Colonic mucosa (tissue), 4 donors: ENCODE results near the gene PDCD1LG2. TPM values are rescaled to one million over a fixed set of nuclear protein-coding genes. Genes with fewer than 3 reads are reported as not detected.
"Not testable (repeated sequence)": the region's sequence is repeated elsewhere in the genome, so short reads cannot be mapped to it uniquely, and the experiment has no call there.

Source experiments
- DNase-seq: peaks from one replicate; pipeline ENCODE4 v3.0.0-alpha.2; 2020
- H3K27ac ChIP-seq: fragments of 200-600 bp; one replicate; pipeline ENCODE4 v1.8.0; 2021
- H3K27me3 ChIP-seq: fragments of 200-600 bp; one replicate; pipeline ENCODE4 v1.8.0; 2021
- H3K36me3 ChIP-seq: fragments of 200-600 bp; one replicate; pipeline ENCODE4 v1.8.0; 2021
- H3K4me1 ChIP-seq: fragments of 200-600 bp; one replicate; pipeline ENCODE4 v1.8.0; 2021; ENCODE audit warnings: mild to moderate bottlenecking
- H3K4me3 ChIP-seq: fragments of 200-600 bp; one replicate; pipeline ENCODE4 v1.8.0; 2021
- H3K9ac ChIP-seq, 2 donors: one replicate each; pipeline ENCODE4 v1.7.0; 2013; ENCODE audit warnings: control low read depth in 2 of 2, low read depth in 2 of 2, low read length in 2 of 2
- H3K9me3 ChIP-seq: fragments of 200-600 bp; one replicate; pipeline ENCODE4 v1.8.0; 2021
- CTCF ChIP-seq: fragments of 200-600 bp; IDR thresholded peaks from one replicate; pipeline ENCODE4 v1.8.0; 2022; ENCODE audit warnings: antibody characterized with exemption, mild to moderate bottlenecking
- intact Hi-C: fragments of 100-400 bp; cut with DNase I; formaldehyde crosslinking; loops from one replicate; pipeline ENCODE4 v1.14.1; 2022
- total RNA-seq, 2 donors: library from RNA; stranded (reverse); fragmentation: NEBNext Ultra II Directional in 1 of 2; extraction: Animal tissue kit (Norgen Biotek cat#: 25700) in 1 of 2; gene quantifications; one replicate each; pipeline ENCODE4 v1.2.1, GENCODE V29; 2021
- donor health status: healthy.
- donor health status: DM: no; HTN: no; CAD: no.
- donor health status: DM: no; HTN: no; CAD: no.

Gene PDCD1LG2
- total RNA-seq, 2 donors from 2014 or later, result 0.15 to 1.0 TPM

GRCh38 chr9:5470816-5471215 is 39.5 kb upstream of the PDCD1LG2 start:
- Histone ChIP-seq H3K27me3 (no peaks in the 10 kb centered on the region), H3K4me1 (no peaks in the 10 kb centered on the region), H3K36me3 (no peaks in the 10 kb centered on the region), H3K4me3 (no peak overlapping the region), H3K9ac (no peak overlapping the region), H3K9me3 (no peaks in the 10 kb centered on the region), H3K27ac (no peak overlapping the region)
- DNase-seq, result no peak
- intact Hi-C loops, result no loop called here
- TF ChIP-seq CTCF, result no peak

GRCh38 chr9:5475611-5476010 is 34.7 kb upstream of the PDCD1LG2 start:
- intact Hi-C loops, H3K36me3 ChIP-seq, H3K4me1 ChIP-seq, H3K27ac ChIP-seq, H3K9me3 ChIP-seq, H3K4me3 ChIP-seq, DNase-seq, H3K27me3 ChIP-seq, H3K9ac ChIP-seq: not testable (repeated sequence)

- no peaks in the 10 kb centered on the region for H3K27me3 ChIP-seq
- intact Hi-C loops, result no loop called here
- no peaks in the 10 kb centered on the region for H3K9me3 ChIP-seq
- no peaks in the 10 kb centered on the region for H3K36me3 ChIP-seq
- no peaks in the 10 kb centered on the region for H3K4me1 ChIP-seq
- H3K9ac ChIP-seq, result no peak overlapping the region
- no peak overlapping the region for H3K27ac ChIP-seq
- TF ChIP-seq CTCF, result no peak
- DNase-seq, result no peak
- no peak overlapping the region for H3K4me3 ChIP-seq
These were observed 32.1 kb upstream of the PDCD1LG2 start for GRCh38 chr9:5478206-5478605.

GRCh38 chr9:5479994-5480694 is 30.2 kb upstream of the PDCD1LG2 start:
- H3K27me3 ChIP-seq, result no peaks in the 10 kb centered on the region
- intact Hi-C loops, result no loop called here

GRCh38 chr9:5480919-5481318 is 29.4 kb upstream of the PDCD1LG2 start:
- no peaks in the 10 kb centered on the region for H3K9me3 ChIP-seq
- DNase-seq, result no peak
- H3K9ac ChIP-seq, result no peak overlapping the region
- H3K4me1 ChIP-seq, result no peaks in the 10 kb centered on the region
- no peak overlapping the region for H3K4me3 ChIP-seq
- H3K36me3 ChIP-seq, result no peaks in the 10 kb centered on the region
- no peak overlapping the region for H3K27ac ChIP-seq
- no peaks in the 10 kb centered on the region for H3K27me3 ChIP-seq
- intact Hi-C loops, result no loop called here
- TF ChIP-seq CTCF, result no peak

More at GRCh38 chr9:5479994-5480694, 30.2 kb upstream of the PDCD1LG2 start:
- Histone ChIP-seq H3K9ac (no peak overlapping the region), H3K9me3 (no peaks in the 10 kb centered on the region), H3K27ac (no peak overlapping the region), H3K36me3 (no peaks in the 10 kb centered on the region), H3K4me3 (no peak overlapping the region), H3K4me1 (no peaks in the 10 kb centered on the region)
- DNase-seq, result no peak
- TF ChIP-seq CTCF, result no peak

- H3K27ac ChIP-seq, result no peak overlapping the region
- H3K9ac ChIP-seq, result no peak overlapping the region
- H3K4me3 ChIP-seq, result no peak overlapping the region
- H3K27me3 ChIP-seq, result no peaks in the 10 kb centered on the region
- DNase-seq, result no peak
- no peaks in the 10 kb centered on the region for H3K9me3 ChIP-seq
- H3K4me1 ChIP-seq, result no peaks in the 10 kb centered on the region
- intact Hi-C loops, result no loop called here
- H3K36me3 ChIP-seq, result no peaks in the 10 kb centered on the region
- no peak for TF ChIP-seq CTCF
These were observed 28.9 kb upstream of the PDCD1LG2 start for GRCh38 chr9:5481322-5482040.
